GM08714 (cell line): Measurements from ENCODE around the gene SLC49A3.
A peak's percentile ranks its signal among the peaks of the same experiment; 100 is the strongest.

Experiments used
- H3K4me3 ChIP-seq: fragments of 200-500 bp; sonication (Bioruptor generic); 2 replicates; pipeline ENCODE4 v1.5.1; 2014; ENCODE audit warnings: mild to moderate bottlenecking, low read length, inconsistent platforms
- ZNF274 ChIP-seq: IDR thresholded peaks from 2 replicates; pipeline ENCODE4 v1.6.1; 2012; ENCODE audit warnings: mild to moderate bottlenecking, low read depth, low read length

Gene SLC49A3

GRCh38 chr4:663438-664428, 25.2 kb downstream of the SLC49A3 start:
- H3K4me3 ChIP-seq, result peak overlapping the region; percentile 83; the same call in 1 of the 2 replicates
- TF ChIP-seq ZNF274, result no peak

GRCh38 chr4:663046-663437, 25.9 kb downstream of the SLC49A3 start:
- H3K4me3 ChIP-seq, result peak overlapping the region; percentile 83; the same call in 1 of the 2 replicates
- no peak for TF ChIP-seq ZNF274

- no peak for TF ChIP-seq ZNF274
- no peak overlapping the region for H3K4me3 ChIP-seq
These were observed 26.8 kb downstream of the SLC49A3 start for GRCh38 chr4:661881-662761.

DNA sequence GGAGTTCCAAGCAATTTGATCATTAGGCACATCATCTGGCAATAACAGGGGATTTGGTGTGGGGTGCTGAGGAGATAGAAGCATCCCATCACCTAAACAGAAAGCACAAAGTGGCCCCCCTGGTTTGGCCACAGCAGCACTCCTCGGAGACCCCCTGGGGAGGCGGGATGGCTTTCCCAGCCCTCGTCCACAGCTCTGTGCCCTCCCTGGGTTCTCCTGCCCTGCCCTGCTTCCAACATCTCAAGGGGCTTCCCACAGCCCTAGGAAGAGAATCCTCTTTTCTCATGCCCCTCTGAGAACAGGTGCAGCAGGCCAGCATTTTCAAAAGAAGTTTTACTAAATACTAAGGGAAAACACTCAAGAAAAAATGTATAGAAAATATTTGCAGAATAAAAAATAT, 27.7 kb downstream of the SLC49A3 start:
- TF ChIP-seq ZNF274, result no peak

GRCh38 chr4:660401-660800, 28.6 kb downstream of the SLC49A3 start:
- no peak for TF ChIP-seq ZNF274
- H3K4me3 ChIP-seq, result no peak overlapping the region

More for the DNA sequence above, 27.7 kb downstream of the SLC49A3 start:
- H3K4me3 ChIP-seq, result no peak overlapping the region

GRCh38 chr4:659851-660250, 29.1 kb downstream of the SLC49A3 start:
- H3K4me3 ChIP-seq, result no peak overlapping the region
- TF ChIP-seq ZNF274, result no peak

DNA sequence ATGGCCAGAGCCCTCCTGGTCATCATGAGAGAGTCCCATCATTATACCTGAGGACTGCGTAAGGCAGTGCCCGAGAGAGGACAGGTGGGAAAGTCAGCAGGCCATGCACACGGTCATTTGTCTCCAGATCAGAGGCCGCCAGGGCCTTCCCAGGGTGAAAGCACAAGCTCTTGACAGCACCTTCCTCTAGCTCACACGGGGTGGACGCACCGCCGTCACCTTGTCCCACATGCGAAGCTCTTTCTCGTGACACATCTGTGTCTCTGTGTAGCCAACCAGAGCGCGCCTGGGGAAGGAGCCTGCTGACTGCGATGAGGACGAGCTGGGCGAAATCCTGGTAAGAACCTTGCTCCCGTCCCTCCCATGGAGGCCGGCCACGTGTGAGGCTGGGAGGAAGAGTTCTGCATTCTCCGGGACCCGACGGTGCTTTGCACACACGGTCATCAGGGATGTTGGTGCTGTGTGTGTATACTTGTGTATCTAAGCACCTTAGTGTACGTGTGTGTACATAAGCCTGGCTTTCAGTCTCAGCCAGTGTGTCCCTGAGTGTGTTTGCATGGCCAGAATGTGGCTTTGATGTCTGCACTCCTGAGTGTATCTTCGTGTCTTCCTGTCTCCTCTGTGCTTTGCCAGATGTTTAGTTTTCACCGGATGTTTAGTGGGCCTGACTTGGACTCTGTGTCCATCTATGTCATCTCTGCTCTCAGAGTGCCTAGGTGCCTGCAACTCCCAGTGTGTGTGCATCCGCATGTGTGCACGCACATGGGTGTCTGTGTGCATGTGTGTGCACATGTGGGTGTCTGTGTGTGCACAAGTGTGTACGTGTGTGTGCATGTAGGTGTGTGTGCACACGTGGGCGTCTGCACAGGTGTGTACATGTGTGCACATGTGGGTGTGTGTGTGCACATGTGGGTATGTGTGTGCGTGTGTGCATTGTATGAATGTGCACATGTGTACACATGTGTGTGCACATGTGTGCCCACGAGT, 30.0 kb downstream of the SLC49A3 start:
- H3K4me3 ChIP-seq, result no peak overlapping the region
- no peak for TF ChIP-seq ZNF274

DNA sequence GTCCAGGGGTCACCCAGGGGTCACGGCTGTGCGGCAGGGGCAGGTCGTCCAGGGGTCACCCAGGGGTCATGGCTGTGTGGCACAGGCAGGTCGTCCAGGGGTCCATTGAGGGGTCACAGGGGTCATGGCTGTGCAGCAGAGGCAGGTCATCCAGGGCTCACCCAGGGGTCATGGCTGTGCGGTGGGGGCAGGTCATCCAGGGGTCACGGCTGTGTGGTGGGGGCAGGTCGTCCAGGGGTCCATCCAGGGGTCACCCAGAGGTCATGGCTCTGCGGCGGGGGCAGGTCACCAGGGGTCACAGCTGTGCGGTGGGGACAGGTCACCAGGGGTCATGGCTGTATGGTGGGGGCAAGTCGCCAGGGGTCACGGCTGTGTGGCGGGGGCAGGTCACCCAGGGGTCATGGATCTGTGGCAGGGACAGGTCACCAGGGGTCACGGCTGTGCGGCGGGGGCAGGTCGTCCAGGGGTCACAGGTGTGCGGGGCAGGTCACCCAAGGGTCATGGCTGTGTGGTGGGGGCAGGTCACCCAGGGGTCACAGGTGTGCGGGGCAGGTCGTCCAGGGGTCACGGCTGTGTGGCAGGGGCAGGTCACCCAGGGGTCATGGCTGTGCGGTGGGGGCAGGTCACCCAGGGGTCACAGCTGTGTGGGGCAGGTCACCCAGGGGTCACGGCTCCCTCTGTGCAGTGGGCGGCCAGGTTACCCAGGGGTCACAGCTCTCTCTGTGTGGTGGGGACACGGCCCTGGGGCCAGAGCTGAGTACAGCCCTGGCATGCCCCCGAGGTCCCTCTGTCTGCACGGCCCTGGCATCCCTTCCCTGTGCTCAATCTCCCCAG, 30.9 kb downstream of the SLC49A3 start:
- no peak overlapping the region for H3K4me3 ChIP-seq
- no peak for TF ChIP-seq ZNF274

DNA sequence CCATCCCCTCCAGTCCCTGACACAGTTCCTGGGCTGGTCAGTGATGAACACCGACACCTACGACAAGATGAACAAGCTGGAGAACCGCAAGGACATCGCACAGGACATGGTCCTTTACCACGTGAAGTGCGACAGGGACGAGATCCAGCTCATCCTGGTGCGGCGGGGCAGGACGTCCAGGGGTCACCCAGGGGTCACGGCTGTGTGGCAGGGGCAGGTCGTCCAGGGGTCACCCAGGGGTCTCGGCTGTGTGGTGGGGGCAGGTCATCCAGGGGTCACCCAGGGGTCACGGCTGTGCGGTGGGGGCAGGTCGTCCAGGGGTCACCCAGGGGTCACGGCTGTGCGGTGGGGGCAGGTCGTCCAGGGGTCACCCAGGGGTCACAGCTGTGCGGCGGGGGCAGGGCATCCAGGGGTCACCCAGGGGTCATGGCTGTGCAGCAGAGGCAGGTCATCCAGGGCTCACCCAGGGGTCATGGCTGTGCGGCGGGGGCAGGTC, 31.6 kb downstream of the SLC49A3 start:
- TF ChIP-seq ZNF274, result no peak
- no peak overlapping the region for H3K4me3 ChIP-seq

DNA sequence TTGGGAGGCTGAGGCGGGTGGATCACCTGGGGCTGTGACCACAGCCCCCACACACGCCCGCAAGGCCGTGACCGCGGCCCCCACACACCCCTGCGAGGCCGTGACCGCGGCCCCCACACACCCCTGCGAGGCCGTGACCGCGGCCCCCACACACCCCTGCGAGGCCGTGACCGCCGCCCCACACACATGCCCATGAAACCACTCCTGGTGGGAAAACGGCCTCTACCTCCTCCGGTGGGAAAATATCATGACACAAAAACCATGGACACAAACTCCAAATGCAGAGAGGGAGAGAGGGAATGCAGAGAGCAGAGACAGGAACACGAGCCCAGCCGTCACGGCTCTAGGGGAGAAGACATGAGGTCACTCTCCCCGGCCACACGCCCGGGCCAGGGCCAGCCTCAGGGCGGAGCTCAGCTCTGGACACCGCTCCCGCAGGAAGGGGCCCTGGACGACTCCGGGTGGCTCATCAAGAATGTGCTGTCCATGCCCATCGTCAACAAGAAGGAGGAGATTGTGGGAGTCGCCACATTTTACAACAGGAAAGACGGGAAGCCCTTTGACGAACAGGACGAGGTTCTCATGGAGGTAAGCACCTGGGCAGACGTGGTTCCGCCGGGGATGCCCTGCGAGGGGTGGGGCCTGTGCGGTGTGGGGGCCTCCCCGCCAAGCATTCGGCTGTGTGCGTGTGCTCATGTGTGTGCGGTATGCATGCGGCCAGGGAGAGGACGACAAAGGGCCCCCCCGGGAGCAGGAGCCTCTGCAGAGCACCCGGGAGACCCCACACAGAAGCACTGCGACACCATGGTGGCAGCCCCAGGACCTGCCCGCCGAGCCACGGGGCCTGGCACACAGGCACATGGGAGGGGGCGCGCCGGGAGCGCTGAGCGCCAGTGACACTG, 32.3 kb downstream of the SLC49A3 start:
- H3K4me3 ChIP-seq, result no peak overlapping the region
- TF ChIP-seq ZNF274, result no peak

GRCh38 chr4:655464-656151, 33.3 kb downstream of the SLC49A3 start:
- TF ChIP-seq ZNF274, result no peak
- no peak overlapping the region for H3K4me3 ChIP-seq
